ENCODE measurements around the gene POLDIP2. TPM values are rescaled to one million over a fixed set of nuclear protein-coding genes. Genes with fewer than 3 reads are reported as not detected.

The POLDIP2 gene
- total and polyA plus RNA-seq, 7 donors: 172 to 299 (median 196) TPM

- ATAC-seq (no peak), DNase-seq (no peak)
- TF ChIP-seq CTCF (IDR thresholded peaks at IDR 0.05): no peak
- Histone ChIP-seq H3K27ac (no peak overlapping the region), H3K4me3 (no peak overlapping the region), H3K36me3 (ENCODE audit: insufficient read depth in 1 of 2, low read depth in 1 of 2) (peaks cover 0 to 81% of the 10 kb centered on the region in 2 donors), H3K27me3 (ENCODE audit: insufficient read depth in 3 of 3, low read length in 2 of 3) (no peaks in the 10 kb centered on the region), H3K9me3 (no peaks in the 10 kb centered on the region), H3K4me1 (no peaks in the 10 kb centered on the region)
- WGBS, 3 donors: 92 to 95% (median 93%) methylated on average over 4 of the region's 4 CpGs
- intact Hi-C loops (cut with DNase I): no loop called here
Measured at GRCh38 chr17:28399808-28400207, 42.5 kb upstream of the POLDIP2 start.

GRCh38 chr17:28398280-28398981 lies 41.1 kb upstream of the POLDIP2 start:
- ATAC-seq: peak in 1 of 4 donors; percentile 23
- Histone ChIP-seq H3K36me3 (ENCODE audit: insufficient read depth in 1 of 2, low read depth in 1 of 2) (peaks cover 0 to 79% of the 10 kb centered on the region in 2 donors), H3K27me3 (ENCODE audit: insufficient read depth in 3 of 3, low read length in 2 of 3) (no peaks in the 10 kb centered on the region), H3K4me3 (no peak overlapping the region), H3K27ac (no peak overlapping the region), H3K4me1 (no peaks in the 10 kb centered on the region), H3K9me3 (no peaks in the 10 kb centered on the region)
- WGBS, 3 donors: 65 to 68% (median 65%) methylated on average over 6 of the region's 6 CpGs
- intact Hi-C loops (cut with DNase I): no loop called here
- TF ChIP-seq CTCF (IDR thresholded peaks at IDR 0.05): no peak
- no peak for DNase-seq

- peaks cover 0 to 76% of the 10 kb centered on the region in 2 donors for H3K36me3 ChIP-seq (ENCODE audit: insufficient read depth in 1 of 2, low read depth in 1 of 2)
- H3K27ac ChIP-seq: no peak overlapping the region
- H3K4me1 ChIP-seq: no peaks in the 10 kb centered on the region
- H3K4me3 ChIP-seq: no peak overlapping the region
- intact Hi-C loops (cut with DNase I): no loop called here
- H3K9me3 ChIP-seq: no peaks in the 10 kb centered on the region
- ATAC-seq (peak in 1 of 4 donors; percentile 18), DNase-seq (peak in 1 of 2 donors; percentile 17)
- H3K27me3 ChIP-seq (ENCODE audit: insufficient read depth in 3 of 3, low read length in 2 of 3): no peaks in the 10 kb centered on the region
- WGBS, 3 donors: 62 to 79% (median 68%) methylated on average over 7 of the region's 7 CpGs
- TF ChIP-seq CTCF (IDR thresholded peaks at IDR 0.05): no peak
Measured at GRCh38 chr17:28397687-28398279, 40.5 kb upstream of the POLDIP2 start.

GRCh38 chr17:28397275-28397674 lies 39.9 kb upstream of the POLDIP2 start:
- ATAC-seq (no peak), DNase-seq (no peak)
- Histone ChIP-seq H3K36me3 (ENCODE audit: insufficient read depth in 1 of 2, low read depth in 1 of 2) (peaks cover 0 to 76% of the 10 kb centered on the region in 2 donors), H3K9me3 (no peaks in the 10 kb centered on the region), H3K27me3 (ENCODE audit: insufficient read depth in 3 of 3, low read length in 2 of 3) (no peaks in the 10 kb centered on the region), H3K4me1 (no peaks in the 10 kb centered on the region), H3K4me3 (no peak overlapping the region), H3K27ac (no peak overlapping the region)
- no peak for TF ChIP-seq CTCF (IDR thresholded peaks at IDR 0.05)
- WGBS, 3 donors: 90 to 97% (median 96%) methylated on average over 3 of the region's 3 CpGs
- intact Hi-C loops (cut with DNase I): no loop called here

Data from psoas muscle (tissue), 8 donors.